Thoracic aorta (tissue), 2 donors: ENCODE results near the gene DOCK4. TPM values are rescaled to one million over a fixed set of nuclear protein-coding genes. Genes with fewer than 3 reads are reported as not detected.

Experiments used
- ATAC-seq: fragments of 150-250 bp; one replicate; pipeline ENCODE4 v1.8.0; 2017; ENCODE audit warnings: low read depth; ENCODE audit not compliant: insufficient number of reproducible peaks, low FRiP score
- DNase-seq: peaks from one replicate; pipeline ENCODE4 v3.0.0-alpha.2; 2020; ENCODE audit warnings: low spot score
- H3K27ac ChIP-seq, 2 donors: fragments of 200-600 bp; sonication (generic); 1 replicate in 1 of 2; 2 replicates in 1 of 2; pipeline ENCODE4 v1.5.1; 2016; ENCODE audit warnings: mild to moderate bottlenecking in 2 of 2, moderate library complexity in 2 of 2
- H3K27me3 ChIP-seq: fragments of 200-600 bp; sonication (generic); replicated peaks from 2 replicates; pipeline ENCODE4 v1.6.0; 2016; ENCODE audit warnings: mild to moderate bottlenecking; ENCODE audit not compliant: insufficient read depth
- H3K36me3 ChIP-seq: fragments of 200-600 bp; sonication (generic); one replicate; pipeline ENCODE4 v1.5.1; 2016
- H3K4me1 ChIP-seq, 2 donors: fragments of 200-600 bp; sonication (generic); 1 replicate in 1 of 2; 2 replicates in 1 of 2; pipeline versions ENCODE4 v1.5.1 to v1.6.0; 2016; ENCODE audit warnings: low read depth in 2 of 2, mild to moderate bottlenecking in 1 of 2; ENCODE audit not compliant: control insufficient read depth in 1 of 2
- H3K4me3 ChIP-seq: fragments of 200-600 bp; sonication (generic); 2 replicates; pipeline ENCODE4 v1.5.1; 2016; ENCODE audit warnings: mild to moderate bottlenecking
- H3K9me3 ChIP-seq: fragments of 200-600 bp; sonication (generic); 2 replicates; pipeline ENCODE4 v1.5.1; 2016
- CTCF ChIP-seq: fragments of 200-600 bp; sonication (generic); IDR thresholded peaks from one replicate; pipeline ENCODE4 v1.5.1; 2019; ENCODE audit warnings: antibody characterized with exemption
- total RNA-seq, 2 donors: library from RNA; depleted of rRNA; stranded (reverse); fragments of >200 nt; gene quantifications; one replicate each; pipeline versions ENCODE4 v1.1.0 to v1.2.3, GENCODE V29; 2016

Gene DOCK4
- total RNA-seq, 2 donors from 2014 or later = 22.3 to 71.5 TPM

GRCh38 chr7:112138938-112139337, 67.3 kb downstream of the DOCK4 start:
- H3K4me3 ChIP-seq = no peak overlapping the region
- TF ChIP-seq CTCF = no peak
- no peaks in the 10 kb centered on the region for H3K9me3 ChIP-seq
- ATAC-seq (no peak), DNase-seq (no peak)
- H3K36me3 ChIP-seq = no peaks in the 10 kb centered on the region
- peaks cover 9 to 31% of the 10 kb centered on the region in 2 donors for H3K4me1 ChIP-seq
- H3K27ac ChIP-seq = no peak overlapping the region
- H3K27me3 ChIP-seq = no peaks in the 10 kb centered on the region

DNA sequence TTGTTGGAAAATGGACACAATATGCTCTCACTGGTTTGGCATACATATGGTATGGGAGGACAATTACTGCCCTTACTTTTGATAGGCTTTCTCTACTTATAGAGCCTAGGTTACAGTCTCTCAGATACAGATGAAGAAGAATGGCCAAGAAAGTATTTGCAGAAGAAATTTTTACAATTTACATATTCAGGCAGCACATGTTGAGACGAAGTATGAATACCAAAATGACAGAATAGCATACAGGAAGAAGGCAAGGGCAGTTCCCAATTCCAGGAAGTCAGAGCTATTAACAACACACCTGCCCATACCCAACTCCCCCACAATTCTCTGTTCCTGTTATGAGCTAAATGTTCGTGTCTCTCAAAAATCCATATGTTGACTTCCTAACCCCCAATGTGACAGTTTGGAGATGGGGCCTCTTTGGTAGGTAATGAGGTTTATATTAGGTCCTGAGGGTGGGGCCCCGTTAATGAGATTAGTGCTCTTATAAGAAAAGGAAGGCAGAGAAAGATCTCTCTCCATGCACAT, 67.8 kb downstream of the DOCK4 start:
- Histone ChIP-seq H3K36me3 (no peaks in the 10 kb centered on the region), H3K27ac (no peak overlapping the region)
- no peak for ATAC-seq

DNA sequence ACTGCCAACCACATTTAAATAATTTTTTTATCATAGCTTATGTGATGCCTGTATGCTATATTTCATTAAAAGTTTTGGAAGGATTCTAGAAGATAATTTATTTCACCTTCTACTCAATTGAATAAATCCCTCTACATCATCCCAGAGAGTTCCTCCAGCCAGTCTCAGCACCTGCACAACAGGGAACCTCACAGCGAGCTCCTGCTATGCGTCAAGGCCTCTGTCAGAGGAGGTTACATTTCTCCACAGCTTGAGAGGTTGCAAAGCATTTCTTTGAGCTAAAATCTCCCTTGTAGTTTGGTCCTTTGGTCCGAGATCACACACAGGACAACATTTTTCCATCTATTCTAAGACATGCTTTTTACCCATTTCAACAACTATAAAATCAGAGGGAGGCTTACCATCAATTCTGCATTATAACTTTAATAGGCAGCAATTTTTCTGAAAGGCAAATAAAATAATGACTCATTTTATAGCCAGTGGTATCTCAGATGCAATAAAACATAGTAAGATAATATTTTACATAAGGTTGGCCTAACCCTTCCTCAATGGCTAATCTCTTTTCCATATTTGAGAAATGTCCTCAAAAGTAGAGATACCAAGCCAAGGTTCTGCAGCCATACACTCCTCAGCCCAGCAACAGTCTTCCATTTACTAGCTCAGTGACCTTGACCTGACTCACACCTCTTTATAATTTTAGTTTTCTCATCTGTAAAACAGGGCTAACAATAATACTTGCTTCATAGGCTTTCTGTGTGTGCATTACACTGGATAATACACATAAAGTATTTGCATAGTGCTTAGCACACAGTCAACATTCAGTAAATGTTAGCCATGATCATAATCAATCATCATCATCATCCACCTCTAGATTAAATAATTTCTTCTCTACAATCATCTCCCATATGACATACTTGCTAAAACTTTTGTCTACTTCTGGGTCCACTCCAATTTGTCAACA, 68.8 kb downstream of the DOCK4 start:
- no peak for TF ChIP-seq CTCF
- ATAC-seq = no peak

More for the DNA sequence above, 67.8 kb downstream of the DOCK4 start:
- Histone ChIP-seq H3K27me3 (no peaks in the 10 kb centered on the region), H3K9me3 (no peaks in the 10 kb centered on the region), H3K4me1 (peaks cover 8 to 27% of the 10 kb centered on the region in 2 donors), H3K4me3 (no peak overlapping the region)
- no peak for DNase-seq
- TF ChIP-seq CTCF = no peak

DNA sequence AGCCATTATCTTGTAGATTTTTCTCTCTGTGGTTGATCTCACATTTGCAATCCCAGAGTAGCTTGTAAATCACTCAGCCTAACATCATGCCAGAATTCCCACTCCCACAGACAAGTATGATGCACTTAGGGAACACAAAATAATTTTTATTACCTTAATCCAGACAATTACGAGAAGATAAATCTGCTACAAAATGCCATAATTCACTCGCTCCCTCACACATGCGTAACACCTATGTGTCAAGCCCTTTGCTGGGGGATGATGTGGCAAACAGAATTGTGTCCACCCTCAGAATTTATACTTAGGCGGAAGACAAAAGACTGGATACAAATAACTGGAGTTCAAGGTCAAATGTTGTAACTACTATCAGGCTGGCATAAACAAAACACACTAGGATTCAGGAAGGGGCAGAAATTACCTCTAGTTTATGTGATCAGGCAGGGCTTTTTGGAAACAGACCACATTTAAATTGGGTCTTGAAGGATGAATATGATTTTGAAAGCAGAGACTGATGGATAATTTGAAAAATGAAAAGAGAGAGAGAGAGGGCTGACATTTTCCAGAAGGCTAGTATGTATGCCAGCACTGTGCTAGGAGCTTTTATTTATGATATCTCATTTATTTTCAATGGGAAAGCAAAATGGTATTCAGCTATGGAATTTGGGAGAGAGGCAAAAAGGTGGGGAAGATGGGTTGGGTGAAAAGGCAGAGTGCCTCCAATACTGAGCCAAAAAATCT, 69.8 kb downstream of the DOCK4 start:
- DNase-seq (no peak), ATAC-seq (no peak)
- Histone ChIP-seq H3K4me1 (peaks cover 9 to 37% of the 10 kb centered on the region in 2 donors), H3K36me3 (no peaks in the 10 kb centered on the region), H3K27ac (no peak overlapping the region), H3K27me3 (no peaks in the 10 kb centered on the region), H3K9me3 (no peaks in the 10 kb centered on the region), H3K4me3 (no peak overlapping the region)
- TF ChIP-seq CTCF = no peak

More for the DNA sequence above, 68.8 kb downstream of the DOCK4 start:
- Histone ChIP-seq H3K27me3 (no peaks in the 10 kb centered on the region), H3K4me3 (no peak overlapping the region), H3K9me3 (no peaks in the 10 kb centered on the region), H3K36me3 (no peaks in the 10 kb centered on the region), H3K27ac (no peak overlapping the region), H3K4me1 (peaks cover 3 to 27% of the 10 kb centered on the region in 2 donors)
- no peak for DNase-seq

DNA sequence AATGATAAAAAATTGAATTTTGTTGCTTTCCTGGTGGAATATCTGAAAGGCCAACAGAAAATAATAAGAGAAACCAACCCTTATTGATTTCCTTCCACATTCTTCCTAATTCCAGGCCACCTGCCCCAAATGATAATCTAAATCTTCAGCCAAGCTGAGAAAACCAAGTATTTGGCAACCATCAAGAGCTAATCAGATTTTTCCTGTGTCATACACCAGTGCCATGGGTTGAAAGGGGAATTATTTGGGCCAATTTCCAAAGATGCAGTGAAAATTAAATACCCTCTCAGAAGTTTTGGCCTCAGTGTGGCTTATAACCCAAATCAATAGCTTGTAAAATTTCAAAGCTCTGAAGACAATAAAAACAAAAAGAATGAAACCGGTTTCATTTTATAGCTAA, 70.4 kb downstream of the DOCK4 start:
- no peak for DNase-seq
- Histone ChIP-seq H3K9me3 (no peaks in the 10 kb centered on the region), H3K27ac (no peak overlapping the region), H3K4me1 (peaks cover 14 to 38% of the 10 kb centered on the region in 2 donors), H3K36me3 (no peaks in the 10 kb centered on the region), H3K4me3 (no peak overlapping the region), H3K27me3 (no peaks in the 10 kb centered on the region)
- no peak for TF ChIP-seq CTCF
- no peak for ATAC-seq
